HG02642 (cell line): ENCODE results near the gene KIAA0408.
"Not testable (repeated sequence)": the region's sequence is repeated elsewhere in the genome, so short reads cannot be mapped to it uniquely, and the experiment has no call there.

Experiments used
- ATAC-seq: cut with Tn5 transposase; IDR thresholded peaks from one replicate; pipeline ENCODE4 v1.9.1; 2021; ENCODE audit warnings: mild to moderate bottlenecking; ENCODE audit not compliant: unreplicated experiment, poor library complexity

The KIAA0408 gene

GRCh38 chr6:127420556-127420955 lies 38.6 kb downstream of the KIAA0408 start:
- ATAC-seq: peak; percentile 100

- ATAC-seq: no peak
Measured at GRCh38 chr6:127415096-127415495, 44.1 kb downstream of the KIAA0408 start.

GRCh38 chr6:127413123-127413522 lies 46.1 kb downstream of the KIAA0408 start:
- ATAC-seq: not testable (repeated sequence)

DNA sequence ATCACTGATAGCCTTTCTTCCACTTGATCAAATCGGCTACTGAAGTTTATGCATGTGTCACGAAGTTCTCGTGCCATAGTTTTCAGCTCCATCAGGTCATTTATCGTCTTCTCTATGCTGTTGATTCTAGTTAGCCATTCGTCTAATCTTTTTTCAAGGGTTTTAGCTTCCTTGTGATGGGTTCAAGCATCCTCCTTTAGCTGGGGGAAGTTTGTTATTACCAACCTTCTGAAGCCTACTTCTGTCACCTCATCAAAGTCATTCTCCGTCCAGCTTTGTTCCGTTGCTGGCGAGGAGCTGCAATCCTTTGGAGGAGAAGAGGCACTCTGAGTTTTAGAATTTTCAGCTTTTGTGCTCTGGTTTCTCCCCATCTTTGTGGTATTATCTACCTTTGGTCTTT lies 47.2 kb downstream of the KIAA0408 start:
- not testable (repeated sequence) for ATAC-seq
